Pons (tissue), 1 donor: ENCODE data around the gene AGER.
"Not testable (repeated sequence)": the region's sequence is repeated elsewhere in the genome, so short reads cannot be mapped to it uniquely, and the experiment has no call there.

Source experiments
- DNase-seq: peaks from one replicate; pipeline ENCODE4 v3.0.0-alpha.2; 2016; ENCODE audit warnings: low spot score

Gene AGER

DNA sequence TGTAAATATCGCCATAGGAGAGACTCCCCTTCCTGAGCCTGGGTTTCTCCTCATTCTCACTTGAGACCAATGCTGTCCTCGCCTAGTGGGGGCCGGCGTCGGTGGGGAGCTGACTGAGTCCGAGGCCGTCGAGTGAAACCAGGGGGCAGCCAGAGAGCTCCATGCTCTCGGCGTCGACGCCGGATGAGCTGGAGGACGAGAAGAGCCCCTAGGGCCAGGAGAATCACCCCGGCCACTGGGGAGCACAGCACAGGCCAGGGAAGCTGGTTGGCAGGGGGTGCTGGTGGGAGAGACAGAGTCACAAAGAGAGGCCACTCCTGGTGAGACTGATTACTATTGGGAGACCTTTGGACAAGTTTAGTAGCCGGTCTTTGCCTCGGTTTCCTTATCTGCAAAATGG, 14.8 kb upstream of the AGER start:
- DNase-seq, result no peak

DNA sequence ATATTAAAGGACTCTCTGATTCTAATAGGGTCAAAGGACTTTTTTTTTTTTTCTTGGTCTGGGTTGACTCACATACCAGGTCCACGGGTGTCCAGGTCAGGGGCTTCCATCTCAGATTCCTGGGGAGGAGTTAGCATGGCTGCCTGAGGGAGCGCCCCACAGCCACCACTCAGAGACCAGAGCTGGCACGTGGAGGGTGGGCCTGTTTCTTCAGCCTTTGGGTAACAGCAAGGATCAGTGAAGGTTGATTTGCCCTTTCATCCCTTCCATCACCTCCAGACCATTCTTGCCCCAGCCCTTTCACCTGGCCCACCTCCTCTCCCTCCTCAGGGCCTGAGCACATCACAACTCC, 14.3 kb upstream of the AGER start:
- no peak for DNase-seq

DNA sequence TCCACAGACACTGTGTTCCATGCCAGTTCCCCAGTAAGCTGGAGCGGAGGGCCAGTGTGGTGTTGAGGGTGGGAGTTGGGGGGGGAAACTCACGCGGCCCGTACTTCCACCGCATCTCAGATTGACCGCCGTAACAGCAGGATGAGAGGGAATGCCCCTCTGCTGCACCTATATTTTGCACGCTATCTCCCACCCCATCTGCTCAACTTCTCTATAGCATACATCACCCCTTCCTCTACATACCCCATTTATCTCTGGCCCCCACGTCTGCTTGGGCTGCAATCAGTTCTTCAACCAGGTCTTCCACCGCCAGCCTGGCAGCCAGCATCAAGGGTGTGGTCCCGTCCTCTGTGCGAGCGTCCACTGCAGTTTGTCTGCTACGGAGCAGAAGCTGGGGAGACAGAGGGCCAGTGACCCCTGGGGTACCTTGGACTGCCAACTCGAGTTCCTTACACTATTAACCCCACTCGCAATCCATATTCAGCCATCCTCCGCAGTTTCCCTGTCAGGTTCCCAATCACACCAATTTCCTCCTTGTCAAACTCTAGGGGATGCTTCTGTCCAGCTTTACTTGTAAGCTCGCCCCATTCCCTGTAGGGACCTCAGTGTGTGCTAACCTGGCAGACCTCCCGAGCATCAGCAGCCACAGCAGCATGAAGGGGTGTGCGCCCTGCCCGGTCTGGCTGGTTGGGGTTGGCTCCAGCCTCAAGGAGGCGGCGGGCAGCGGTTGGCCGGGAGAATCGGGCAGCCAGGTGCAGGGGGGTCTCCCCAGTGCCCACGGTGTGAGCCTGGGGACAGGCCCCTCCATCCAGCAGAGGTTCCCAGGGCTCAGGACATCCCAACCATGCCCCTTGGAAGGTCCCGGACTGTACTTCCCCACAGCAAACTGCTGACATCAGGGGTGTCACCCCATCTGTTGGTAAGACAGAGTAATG, 12.9 kb upstream of the AGER start:
- peak; percentile 74 for DNase-seq

DNA sequence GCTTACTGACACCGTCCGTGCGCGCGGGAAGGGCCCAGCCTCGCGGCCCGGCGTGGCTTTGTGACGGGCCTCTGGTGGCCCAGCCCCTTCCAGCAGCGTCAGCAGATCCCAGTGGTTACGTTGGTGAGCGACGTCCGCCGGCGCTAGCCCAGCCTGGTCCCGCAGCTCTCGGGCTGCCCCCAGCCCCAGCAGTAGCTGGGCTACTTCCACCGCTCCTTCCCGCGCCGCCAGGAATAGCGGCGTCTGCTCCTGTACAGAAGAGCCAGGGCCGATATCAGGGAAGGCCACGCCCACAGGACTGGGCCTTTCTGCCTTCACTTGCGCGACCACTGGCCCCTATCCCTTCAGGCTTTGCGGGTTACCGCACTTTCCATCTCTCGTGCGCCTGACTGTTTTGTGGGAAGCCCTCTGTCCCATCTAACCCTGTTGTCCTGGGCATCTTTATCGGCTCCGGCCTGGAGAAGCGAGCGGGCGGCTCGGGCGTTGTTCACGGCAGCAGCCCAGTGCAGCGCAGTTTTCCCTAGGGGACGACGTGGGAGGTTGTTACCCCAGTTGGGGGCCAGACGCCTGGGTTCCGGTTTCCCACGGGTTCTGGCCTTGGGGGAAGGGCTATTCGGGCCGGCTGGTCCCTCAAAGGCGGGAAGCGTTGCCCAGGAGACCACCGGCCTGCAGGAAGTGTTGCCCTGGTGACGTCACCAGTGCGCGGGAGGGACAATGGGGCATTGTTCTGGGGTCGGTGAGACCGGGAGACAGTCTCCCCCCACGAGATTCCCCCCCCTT, 12.0 kb upstream of the AGER start:
- DNase-seq, result peak; percentile 95

DNA sequence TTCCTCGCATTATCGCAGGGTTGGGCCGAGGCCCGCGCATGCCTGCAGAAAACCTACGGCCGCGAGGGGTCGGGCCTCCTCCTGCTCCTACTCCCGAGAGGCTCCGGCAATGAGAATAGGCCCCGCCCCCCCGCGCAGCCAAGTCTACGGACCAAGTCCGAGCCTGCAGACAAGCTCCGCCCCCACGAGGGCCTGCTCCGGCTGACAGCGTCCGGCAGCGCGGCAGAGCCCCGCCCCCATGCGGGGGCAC, 11.5 kb upstream of the AGER start:
- peak; percentile 100 for DNase-seq

DNA sequence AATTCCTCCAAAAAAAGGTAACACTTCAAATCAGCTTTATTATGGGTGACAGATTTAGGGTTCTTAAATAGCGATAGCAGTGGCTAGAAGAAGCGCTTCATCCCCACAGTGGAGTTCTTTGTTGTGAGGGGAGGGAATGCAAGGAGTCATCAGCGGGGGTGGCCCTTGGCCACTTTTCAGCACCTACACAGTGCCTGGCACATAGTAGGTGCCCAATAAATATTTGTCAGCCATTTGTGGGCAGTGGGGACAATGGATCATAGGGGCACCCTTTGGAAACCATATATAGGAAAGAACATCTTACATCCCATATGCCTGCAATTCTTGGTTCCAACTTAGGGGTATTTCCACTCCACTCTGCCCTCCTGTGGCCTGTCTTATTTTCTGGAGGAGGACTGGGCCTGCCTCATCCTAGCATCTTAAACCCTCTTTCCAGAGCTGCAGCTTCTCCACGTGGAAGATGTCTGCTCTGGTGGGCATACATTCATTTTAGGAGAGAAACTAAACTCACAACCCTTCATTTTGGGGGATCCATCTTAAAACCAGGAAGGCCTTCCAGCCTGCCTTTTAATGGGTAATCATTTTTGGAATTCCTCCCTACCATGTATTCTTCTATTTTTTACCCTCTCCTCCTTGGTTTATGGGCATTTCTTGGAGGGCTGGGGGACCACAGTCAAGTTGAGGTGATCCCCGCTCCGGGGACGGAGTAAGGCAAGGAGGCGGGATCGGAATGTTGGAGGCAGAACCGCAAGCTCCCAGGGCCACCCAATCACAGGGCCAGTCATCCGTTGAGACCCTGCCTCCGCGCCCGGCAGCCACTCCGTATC, 11.0 kb upstream of the AGER start:
- peak; percentile 84 for DNase-seq

DNA sequence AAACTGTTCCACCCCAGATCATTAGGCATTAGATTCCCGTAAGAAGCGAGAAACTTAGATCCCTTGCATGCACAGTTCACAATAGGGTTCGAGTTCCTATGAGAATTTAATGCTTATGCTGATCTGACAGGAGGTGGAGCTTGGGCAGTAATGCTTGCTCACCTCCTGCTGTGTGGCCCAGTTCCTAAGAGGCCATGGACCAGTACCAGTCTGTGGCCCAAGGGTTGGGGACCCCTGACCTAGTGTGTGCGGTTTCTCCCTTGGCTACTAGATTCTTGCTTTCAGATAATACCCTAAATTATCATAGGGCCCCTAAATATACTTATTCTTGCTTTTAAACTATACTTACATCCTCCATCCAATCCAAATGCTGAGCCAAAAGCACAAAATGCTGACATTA, 10.3 kb upstream of the AGER start:
- DNase-seq, result no peak

DNA sequence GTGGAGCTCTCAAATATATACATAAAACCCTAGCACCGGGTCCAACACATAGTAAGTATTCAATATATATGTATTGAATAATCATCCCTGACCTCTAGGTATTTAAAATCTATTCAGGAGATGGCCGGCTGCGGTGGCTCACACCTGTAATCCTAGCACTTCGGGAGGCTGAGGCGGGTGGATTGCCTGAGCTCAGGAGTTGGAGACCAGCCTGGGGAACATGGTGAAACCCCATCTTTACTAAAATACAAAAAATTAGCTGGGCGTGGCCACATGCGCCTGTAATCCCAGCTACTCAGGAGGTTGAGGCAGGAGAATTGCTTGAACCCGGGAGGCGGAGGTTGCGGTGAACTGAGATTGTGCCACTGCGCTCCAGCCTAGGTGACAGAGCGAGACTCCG, 9.0 kb upstream of the AGER start:
- DNase-seq, result not testable (repeated sequence)

DNA sequence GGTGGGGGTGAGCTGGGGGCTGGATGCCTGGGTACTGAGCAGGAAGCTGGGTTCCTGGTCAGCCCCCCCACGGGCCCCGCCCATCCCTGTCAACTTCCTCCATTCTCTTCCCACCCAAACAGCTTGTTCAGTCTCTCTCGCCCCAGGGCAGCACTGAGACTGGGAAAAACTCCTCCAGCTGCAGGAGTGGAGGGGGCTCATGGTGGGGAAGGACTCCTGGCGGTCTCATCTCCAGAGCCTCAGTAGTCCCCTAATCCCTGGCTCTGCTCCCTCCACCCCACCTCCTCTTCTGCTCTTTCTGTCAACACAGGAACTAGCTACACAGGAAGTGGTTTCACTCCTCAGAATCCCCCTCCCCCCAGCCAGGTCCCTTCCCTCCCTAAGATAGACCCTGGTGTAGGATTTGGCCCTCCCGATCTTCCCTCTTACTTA, 8.6 kb upstream of the AGER start, which contains the start of gene GPSM3:
Gene GPSM3 (minus strand): TSS at position 36 of the 432 bp plus-strand sequence. CDS start 130 bp downstream, outside the sequence.
- DNase-seq, result peak; percentile 55

DNA sequence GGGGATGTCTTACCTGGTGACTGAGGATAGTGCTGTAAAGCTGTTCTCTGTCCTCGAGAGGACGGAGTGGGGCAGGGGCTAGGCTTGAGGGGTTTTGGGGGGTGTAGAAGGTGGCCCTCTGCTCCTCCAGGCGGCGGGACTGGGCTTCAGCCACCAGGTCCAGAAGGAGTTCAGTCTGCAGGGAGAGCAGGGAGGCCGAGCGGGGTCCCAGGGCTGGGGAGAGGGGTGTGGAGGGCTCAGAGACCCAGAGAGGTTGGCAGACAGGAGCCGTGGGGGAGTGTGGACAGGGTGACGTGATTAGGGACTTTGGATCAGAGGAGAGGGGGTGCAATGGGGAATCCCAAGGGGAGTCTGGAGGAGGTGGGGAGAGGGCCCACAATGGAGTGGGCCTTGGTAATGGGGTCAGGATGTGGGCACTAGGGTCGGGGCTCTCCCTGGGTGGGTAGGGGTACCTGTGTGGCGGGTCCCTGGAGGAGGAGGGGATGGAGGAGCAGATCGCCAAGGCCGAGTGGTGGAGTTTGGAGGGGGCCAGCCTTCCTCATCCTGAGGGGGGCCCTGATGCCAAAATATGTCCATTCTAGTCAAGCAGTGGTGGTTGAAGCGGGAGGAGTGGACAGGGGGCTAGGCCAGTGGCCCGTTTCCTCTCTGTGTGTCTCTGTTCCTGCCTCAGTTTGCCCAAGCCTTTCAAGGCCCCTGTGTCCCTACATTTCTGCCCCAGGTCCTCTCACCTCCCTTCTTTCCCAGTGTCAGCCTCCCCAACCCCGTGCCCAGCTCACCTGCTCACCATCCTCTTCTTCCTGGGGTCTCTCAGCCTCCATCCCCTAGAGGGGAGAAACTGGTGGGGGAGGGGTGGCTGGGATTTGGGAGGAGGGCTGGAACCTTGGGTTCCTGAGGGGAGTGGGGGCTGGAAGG, 7.9 kb upstream of the AGER start:
- DNase-seq, result no peak

DNA sequence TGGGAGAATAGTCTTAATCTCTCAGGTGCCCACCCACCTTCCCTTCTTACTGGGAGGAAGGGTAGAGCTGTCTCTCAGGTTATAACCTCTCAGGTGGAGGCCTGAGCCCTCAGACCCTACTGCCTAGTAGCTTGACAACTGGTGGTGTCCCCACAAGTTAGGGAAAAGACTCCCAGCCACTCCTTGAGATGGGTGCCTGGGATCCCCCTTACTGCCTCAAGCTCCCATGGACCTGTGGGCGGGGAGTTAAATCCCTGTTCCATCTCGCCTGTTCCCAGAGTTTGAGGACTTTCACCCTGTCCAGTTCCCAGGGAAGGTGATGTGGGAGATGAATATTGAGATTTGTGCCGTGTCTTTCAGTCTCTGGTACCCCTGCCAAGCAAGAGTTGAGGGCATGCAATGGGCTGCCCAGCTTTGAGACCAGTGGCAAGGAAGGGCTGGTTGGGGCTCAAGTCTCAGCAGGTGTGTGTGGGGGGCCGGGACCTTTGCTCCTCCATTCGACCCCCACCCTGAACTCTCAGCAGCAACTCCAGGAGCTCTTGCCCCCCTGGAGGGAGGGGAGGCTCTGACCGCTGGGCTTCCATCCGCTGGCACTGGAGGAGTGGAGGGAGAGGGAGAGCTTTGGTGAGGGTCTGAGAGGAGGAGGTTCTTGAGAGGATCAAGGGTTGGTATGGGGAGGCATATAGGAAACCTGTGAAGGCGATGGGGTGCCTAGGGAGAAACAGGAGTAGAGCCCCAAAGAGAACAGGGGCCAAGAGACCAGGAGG, 7.0 kb upstream of the AGER start:
- no peak for DNase-seq

DNA sequence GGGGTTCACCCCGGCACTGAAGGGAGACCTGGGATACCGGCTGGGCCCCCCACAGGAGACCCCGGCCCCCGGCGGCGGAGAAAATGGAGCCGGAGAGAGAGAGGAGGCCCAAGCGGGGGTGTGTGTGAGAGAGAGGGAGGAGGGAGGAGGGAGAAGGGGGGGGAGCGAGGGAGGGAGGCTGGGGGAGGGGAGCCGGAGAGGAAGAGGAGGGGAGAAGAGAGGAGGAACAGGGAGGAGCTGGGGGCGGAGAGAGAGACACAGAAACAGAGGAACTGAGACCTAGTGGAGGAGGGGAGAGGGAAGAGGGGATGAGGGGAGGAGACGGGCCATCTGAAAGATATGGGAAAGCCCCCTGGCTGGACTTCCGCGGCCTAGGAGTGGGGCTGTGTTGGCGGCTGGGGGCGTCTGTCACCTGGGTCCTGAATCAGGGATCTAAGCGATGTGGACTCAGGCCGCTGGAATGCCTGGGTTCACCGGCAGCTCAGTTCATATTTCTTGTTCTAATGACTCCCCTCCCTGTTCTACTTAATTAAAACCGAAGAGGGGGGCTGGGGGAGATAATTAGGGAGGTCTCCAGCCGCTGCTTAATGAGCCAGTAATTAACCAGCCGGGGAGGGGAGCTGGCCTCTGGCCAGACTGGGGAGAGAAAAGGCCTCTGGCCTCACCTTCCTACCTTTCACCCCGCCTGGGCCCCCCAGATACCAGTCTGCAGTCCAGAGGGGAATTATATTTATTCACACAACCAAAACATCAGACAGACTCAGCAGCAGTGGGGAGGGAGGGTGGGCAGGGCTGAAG, 6.2 kb upstream of the AGER start, which contains the start of gene PBX2:
Gene PBX2 (minus strand): TSS at position 149 of the 798 bp plus-strand sequence. CDS start 287 bp downstream, outside the sequence.
- peak; percentile 96 for DNase-seq

DNA sequence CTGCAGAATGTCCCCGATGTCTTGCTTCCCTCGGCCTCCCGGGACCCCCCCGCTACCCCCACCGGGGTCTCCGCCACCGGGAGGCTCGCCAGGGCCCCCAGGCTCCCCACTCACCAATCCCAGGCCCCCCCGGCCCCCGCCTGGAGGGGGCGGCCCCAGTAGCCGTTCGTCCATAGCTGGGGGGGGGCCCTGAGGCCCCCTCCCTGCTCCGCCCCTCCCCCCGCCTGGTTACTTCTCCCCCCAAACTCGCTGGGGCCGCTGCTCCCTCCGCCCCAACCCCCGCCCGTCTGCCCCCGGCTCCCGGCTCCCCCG, 5.6 kb upstream of the AGER start:
- no peak for DNase-seq

DNA sequence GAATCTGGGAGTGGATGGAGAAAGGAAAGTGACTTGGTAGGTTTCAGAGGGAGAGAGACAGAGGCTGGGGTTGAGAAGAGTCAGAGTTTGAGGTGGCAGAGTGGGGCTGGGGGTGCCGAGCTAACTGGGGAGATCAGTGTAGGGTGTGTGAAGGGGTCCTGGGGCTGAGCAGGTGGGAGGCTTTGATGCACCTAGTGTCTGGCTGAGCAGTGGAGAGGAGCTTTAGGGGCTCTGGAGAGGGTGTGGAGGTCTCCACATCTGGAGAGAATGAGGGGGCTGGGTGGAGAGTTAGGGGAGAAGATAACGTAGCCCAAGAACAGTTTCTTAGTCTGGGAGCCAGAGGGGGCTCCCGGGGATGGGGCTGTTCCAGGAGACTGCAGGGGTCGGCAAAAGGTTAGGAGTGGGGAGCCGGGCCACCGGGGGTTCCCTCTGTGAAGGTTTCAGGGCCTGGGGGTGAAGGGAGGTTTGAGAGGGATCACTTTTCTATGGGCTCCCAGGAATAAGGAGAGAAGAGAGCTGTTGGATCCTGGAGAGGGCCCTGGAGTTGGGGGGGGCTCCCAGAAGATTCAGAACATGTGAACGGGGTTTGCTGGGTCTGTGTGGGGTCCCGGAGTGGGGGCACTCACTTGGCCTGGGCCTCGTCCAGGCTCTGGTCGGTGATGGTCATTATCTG, 5.2 kb upstream of the AGER start:
- no peak for DNase-seq

DNA sequence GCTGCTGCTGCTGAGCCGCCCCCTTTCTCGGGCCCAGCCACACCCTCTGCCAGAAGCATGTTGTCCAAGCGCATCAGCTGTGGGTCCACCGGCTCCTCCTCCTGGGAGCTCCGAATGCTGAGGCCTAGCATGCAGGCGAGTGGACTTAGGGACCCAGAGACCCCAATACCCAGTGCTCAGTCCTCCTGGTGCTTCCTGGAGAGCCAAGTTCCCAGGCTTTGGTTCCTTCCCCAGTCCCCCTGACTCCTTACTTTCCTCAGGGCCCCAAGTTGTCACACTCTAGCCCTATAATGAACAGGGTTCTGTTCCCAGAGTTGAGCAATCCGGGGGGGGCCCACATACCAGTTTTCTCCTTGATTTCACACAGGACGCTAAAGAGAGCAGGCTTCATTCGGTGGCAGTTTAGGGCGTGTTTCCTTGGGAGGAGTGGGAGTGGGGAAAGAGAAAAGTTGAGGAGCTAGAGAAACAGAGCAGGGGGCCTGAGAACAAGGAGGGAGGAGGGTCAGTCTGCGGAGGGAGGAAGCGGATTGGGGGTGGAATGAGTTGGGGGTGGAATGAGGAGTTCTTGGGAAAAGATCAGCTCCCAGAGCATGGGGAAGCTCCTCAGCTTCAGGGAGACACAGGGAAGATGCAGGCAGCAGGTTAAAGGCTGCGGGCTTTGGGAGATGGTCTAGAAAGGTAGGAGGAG, 4.5 kb upstream of the AGER start:
- no peak for DNase-seq

DNA sequence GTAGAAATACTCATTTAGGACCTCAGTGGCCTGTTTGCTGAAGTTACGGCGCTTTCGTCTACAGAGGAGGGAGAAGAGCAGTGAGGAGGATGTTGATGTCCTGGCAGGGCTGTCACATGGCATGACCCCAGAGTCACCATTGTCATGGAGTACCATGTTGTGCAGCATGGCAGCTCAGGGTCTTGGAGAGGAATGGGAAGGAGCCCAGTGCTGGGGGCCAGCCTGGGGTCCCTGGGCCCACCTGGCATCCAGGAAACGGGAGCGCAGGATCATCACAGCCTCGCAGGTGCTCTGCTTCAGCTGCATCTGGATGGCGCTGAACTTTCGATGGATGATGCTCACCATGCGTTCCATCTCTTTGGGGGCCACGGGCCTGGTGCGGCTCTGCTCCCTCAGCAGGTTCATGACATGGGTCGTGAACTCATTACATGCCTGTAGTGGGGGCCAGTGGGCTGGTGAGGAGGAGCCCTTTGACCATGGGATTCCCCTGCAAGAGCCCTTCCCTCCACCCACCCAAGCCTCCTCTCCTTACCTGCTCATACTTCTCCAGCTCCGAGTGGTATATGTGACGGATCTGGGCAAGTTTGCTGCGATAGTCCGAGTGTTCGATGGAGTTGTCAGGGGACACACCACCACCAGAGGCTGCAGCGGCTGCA, 3.8 kb upstream of the AGER start:
- DNase-seq, result not testable (repeated sequence)

DNA sequence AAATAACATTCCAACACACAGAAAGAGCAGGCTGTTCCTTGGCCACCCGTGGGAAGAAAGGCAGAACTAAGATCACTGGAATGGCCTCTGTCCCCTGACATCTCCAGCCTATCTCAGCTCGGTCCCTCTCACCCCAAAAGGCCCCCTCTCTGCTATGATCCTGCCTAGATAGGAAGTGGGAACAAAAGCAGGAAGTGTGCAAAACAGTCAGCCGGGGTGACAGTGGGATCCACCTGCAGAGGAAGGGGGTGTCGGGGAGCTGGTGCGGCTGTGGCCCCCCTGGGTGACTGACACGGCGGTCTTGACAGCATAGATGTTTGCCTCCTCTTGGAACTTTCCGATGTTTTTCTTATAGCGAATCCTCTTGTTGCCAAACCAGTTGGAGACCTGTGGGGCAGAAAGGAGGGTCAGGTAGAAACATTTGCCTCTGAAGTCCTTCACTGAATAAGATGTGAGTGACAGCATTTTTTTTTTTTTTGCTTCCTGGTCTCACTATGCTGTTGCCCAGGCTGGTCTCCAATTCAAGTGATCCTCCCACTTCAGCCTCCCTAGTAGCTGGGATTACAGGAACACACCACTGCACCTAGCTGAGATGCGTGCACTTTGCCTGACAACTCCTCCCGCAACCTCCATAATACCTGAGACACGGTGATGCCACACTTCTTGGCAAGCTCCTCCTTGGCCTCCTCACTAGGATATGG, 3.1 kb upstream of the AGER start:
- DNase-seq, result no peak
